WTC11 (cell line): Measurements from ENCODE around the gene ZNF529.

ENCODE experiments used
- MXD4 ChIP-seq: fragments of 250-450 bp; sonication (Bioruptor Pico); IDR thresholded peaks from 2 replicates; pipeline ENCODE4 v1.8.0; 2021; ENCODE audit warnings: mild to moderate bottlenecking, moderate library complexity, borderline replicate concordance
- TF ChIP-seq, protein P1 (sequence below): fragments of 200-600 bp; IDR thresholded peaks from 2 replicates; pipeline ENCODE4 v1.8.0; 2022; ENCODE audit warnings: antibody characterized with exemption
- TF ChIP-seq, protein P2 (sequence below): fragments of 250-450 bp; sonication (Bioruptor Pico); IDR thresholded peaks from 2 replicates; pipeline ENCODE4 v1.9.0; 2021; ENCODE audit warnings: mild to moderate bottlenecking

DNA sequence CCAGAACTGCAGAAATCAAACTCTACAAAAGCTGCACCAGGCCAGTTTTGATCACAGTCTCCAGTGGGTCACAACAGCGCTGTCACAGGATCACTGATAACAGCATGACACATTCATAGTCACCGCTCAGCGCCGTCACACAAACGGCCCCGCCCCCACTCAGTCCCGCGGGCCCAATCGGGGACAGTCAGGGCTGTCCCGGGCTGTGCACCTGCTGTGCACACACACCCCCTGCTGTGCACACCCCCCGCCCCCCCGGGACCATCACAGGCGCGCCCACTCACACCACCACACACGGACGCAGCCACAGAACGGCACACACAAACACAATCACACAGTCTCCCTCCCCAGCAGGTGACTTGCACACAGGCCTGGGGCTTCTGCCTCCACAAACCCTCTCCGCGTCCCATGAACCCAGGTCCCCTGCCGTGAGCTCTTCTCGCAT is 31.6 kb upstream of the ZNF529 start:
- TF ChIP-seq, protein P1, sequence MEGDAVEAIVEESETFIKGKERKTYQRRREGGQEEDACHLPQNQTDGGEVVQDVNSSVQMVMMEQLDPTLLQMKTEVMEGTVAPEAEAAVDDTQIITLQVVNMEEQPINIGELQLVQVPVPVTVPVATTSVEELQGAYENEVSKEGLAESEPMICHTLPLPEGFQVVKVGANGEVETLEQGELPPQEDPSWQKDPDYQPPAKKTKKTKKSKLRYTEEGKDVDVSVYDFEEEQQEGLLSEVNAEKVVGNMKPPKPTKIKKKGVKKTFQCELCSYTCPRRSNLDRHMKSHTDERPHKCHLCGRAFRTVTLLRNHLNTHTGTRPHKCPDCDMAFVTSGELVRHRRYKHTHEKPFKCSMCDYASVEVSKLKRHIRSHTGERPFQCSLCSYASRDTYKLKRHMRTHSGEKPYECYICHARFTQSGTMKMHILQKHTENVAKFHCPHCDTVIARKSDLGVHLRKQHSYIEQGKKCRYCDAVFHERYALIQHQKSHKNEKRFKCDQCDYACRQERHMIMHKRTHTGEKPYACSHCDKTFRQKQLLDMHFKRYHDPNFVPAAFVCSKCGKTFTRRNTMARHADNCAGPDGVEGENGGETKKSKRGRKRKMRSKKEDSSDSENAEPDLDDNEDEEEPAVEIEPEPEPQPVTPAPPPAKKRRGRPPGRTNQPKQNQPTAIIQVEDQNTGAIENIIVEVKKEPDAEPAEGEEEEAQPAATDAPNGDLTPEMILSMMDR: no peak
- TF ChIP-seq MXD4 (CRISPR knock-in tag): no peak
- TF ChIP-seq, protein P2, sequence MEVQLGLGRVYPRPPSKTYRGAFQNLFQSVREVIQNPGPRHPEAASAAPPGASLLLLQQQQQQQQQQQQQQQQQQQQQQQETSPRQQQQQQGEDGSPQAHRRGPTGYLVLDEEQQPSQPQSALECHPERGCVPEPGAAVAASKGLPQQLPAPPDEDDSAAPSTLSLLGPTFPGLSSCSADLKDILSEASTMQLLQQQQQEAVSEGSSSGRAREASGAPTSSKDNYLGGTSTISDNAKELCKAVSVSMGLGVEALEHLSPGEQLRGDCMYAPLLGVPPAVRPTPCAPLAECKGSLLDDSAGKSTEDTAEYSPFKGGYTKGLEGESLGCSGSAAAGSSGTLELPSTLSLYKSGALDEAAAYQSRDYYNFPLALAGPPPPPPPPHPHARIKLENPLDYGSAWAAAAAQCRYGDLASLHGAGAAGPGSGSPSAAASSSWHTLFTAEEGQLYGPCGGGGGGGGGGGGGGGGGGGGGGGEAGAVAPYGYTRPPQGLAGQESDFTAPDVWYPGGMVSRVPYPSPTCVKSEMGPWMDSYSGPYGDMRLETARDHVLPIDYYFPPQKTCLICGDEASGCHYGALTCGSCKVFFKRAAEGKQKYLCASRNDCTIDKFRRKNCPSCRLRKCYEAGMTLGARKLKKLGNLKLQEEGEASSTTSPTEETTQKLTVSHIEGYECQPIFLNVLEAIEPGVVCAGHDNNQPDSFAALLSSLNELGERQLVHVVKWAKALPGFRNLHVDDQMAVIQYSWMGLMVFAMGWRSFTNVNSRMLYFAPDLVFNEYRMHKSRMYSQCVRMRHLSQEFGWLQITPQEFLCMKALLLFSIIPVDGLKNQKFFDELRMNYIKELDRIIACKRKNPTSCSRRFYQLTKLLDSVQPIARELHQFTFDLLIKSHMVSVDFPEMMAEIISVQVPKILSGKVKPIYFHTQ: no peak
